Mesenteric fat pad (tissue), 1 donor: ENCODE measurements around the gene VPS52. TPM values are rescaled to one million over a fixed set of nuclear protein-coding genes. Genes with fewer than 3 reads are reported as not detected.

ENCODE experiments used
- DNase-seq: peaks from one replicate; pipeline ENCODE4 v3.0.0-alpha.2; 2020; ENCODE audit warnings: low spot score
- total RNA-seq: library from RNA; stranded (reverse); fragmentation: NEBNext Ultra II Directional; extraction: Animal tissue kit (Norgen Biotek cat#: 25700); gene quantifications from one replicate; pipeline ENCODE4 v1.2.1, GENCODE V29; 2021
- donor health status: DM: yes; HTN: yes; CAD: no.

VPS52 gene
- total RNA-seq, 1 donor from 2014 or later: 39.8 TPM

GRCh38 chr6:33213166-33213988 lies 58.3 kb downstream of the VPS52 start:
- peak; percentile 90 for DNase-seq

- no peak for DNase-seq
Measured at GRCh38 chr6:33212857-33213165, 58.9 kb downstream of the VPS52 start.

- peak; percentile 73 for DNase-seq
Measured at GRCh38 chr6:33211666-33212422, 59.8 kb downstream of the VPS52 start.

- peak; percentile 49 for DNase-seq
Measured at GRCh38 chr6:33211136-33211535, 60.5 kb downstream of the VPS52 start.

- no peak for DNase-seq
Measured at GRCh38 chr6:33209856-33210255, 61.8 kb downstream of the VPS52 start.

- DNase-seq: peak; percentile 96
Measured at GRCh38 chr6:33208091-33208967, 63.3 kb downstream of the VPS52 start, which contains the start of gene RING1. Gene RING1 (plus strand): TSS chr6:33208500. CDS start chr6:33208823, 323 bp downstream.

- DNase-seq: peak; percentile 90
Measured at GRCh38 chr6:33207552-33208090, 64.1 kb downstream of the VPS52 start.

- DNase-seq: peak; percentile 72
Measured at GRCh38 chr6:33206864-33207551, 64.7 kb downstream of the VPS52 start.

- DNase-seq: peak; percentile 69
Measured at GRCh38 chr6:33206027-33206863, 65.4 kb downstream of the VPS52 start.

- no peak for DNase-seq
Measured at GRCh38 chr6:33205191-33206026, 66.3 kb downstream of the VPS52 start.

- peak; percentile 97 for DNase-seq
Measured at GRCh38 chr6:33204415-33205190, 67.1 kb downstream of the VPS52 start, which contains the start of gene HSD17B8. Gene HSD17B8 (plus strand): TSS chr6:33204655. CDS start chr6:33204669, 14 bp downstream.

- no peak for DNase-seq
Measured at GRCh38 chr6:33204165-33204414, 67.6 kb downstream of the VPS52 start.

- peak; percentile 51 for DNase-seq
Measured at GRCh38 chr6:33203443-33204164, 68.1 kb downstream of the VPS52 start.

GRCh38 chr6:33202799-33203198 lies 68.9 kb downstream of the VPS52 start:
- DNase-seq: peak; percentile 35

GRCh38 chr6:33201935-33202334 lies 69.7 kb downstream of the VPS52 start:
- DNase-seq: no peak

GRCh38 chr6:33201147-33201545 lies 70.5 kb downstream of the VPS52 start:
- DNase-seq: no peak
